Measurements from ENCODE around the gene C19orf18.

DNA sequence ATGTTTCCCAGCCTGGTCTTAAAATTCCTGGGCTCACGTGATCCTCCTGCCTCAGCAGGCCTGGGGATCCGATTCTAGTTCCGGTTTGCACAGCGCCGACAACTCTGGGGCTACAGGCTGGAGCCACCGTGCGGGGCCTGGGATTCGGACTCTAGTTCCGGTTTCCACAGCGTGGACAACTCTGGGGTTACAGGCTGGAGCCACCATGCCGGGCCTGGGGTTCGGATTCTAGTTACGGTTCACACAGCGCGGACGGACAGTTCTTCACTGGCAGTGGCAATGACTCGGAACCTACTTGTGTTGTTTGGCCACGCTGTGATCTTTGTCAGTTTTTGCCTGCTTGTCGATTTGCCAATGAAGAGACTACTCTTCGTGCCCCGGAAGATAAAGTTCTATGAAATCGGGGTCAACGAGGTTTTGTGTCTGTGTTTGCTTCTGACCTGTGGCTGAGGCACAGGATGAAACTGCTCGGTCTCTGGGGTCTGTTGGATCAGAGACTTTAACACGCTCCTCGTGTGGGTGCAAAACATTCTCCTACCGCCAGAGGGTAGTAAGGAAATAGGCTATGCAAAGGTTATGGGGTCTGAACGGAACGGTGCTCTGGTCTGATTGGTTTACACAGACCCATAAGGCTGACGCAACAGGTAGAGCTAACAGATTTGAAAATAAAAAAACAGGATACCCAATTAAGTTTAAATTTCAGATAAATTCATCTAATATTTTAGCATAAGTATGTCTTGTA is 47.4 kb upstream of the C19orf18 start:
- TF ChIP-seq, protein P1, sequence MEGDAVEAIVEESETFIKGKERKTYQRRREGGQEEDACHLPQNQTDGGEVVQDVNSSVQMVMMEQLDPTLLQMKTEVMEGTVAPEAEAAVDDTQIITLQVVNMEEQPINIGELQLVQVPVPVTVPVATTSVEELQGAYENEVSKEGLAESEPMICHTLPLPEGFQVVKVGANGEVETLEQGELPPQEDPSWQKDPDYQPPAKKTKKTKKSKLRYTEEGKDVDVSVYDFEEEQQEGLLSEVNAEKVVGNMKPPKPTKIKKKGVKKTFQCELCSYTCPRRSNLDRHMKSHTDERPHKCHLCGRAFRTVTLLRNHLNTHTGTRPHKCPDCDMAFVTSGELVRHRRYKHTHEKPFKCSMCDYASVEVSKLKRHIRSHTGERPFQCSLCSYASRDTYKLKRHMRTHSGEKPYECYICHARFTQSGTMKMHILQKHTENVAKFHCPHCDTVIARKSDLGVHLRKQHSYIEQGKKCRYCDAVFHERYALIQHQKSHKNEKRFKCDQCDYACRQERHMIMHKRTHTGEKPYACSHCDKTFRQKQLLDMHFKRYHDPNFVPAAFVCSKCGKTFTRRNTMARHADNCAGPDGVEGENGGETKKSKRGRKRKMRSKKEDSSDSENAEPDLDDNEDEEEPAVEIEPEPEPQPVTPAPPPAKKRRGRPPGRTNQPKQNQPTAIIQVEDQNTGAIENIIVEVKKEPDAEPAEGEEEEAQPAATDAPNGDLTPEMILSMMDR (IDR thresholded peaks at IDR 0.05) = peak; percentile 22 to 43
- no peak for TF ChIP-seq EP300 (IDR thresholded peaks at IDR 0.05)
